Endothelial cell of umbilical vein (primary cell): ENCODE measurements around the gene TMPRSS9. TPM values are rescaled to one million over a fixed set of nuclear protein-coding genes. Genes with fewer than 3 reads are reported as not detected.

Source experiments
- BruUV-seq: library from RNA; stranded (reverse); fragments of 400-500 nt; replicated peaks from 2 replicates; lab custom pipeline; 2021; lab: Mats Ljungman, UMichigan
- CTCF ChIA-PET: fragments of 300-600, 350-600 bp; sonication (Branson Sonifier 250); formaldehyde crosslinking; loops from one replicate; lab custom pipeline; 2021; ENCODE audit warnings: antibody characterized with exemption, inconsistent platforms; lab: Charles Lee
- POLR2A ChIA-PET: fragments of 300-600, 350-600 bp; sonication (Branson Sonifier 250); formaldehyde crosslinking; loops from one replicate; lab custom pipeline; 2021; ENCODE audit warnings: antibody characterized with exemption, inconsistent platforms; lab: Charles Lee
- DNase-seq: peaks from one replicate; pipeline ENCODE4 v3.0.0-alpha.2; 2011; ENCODE audit warnings: low read depth, low spot score
- FAIRE-seq: peaks from 2 replicates; lab custom pipeline; 2011; peaks lifted over from hg19 to GRCh38; lab: Jason Lieb, UNC
- H2AFZ ChIP-seq: 2 replicates; pipeline ENCODE4 v1.6.0; 2012; ENCODE audit warnings: low read depth, low read length, control low read depth, inconsistent platforms
- H3K27ac ChIP-seq: 2 replicates; pipeline ENCODE4 v1.5.1; 2011; ENCODE audit warnings: low read depth, mild to moderate bottlenecking, control low read depth, low read length, moderate library complexity; ENCODE audit not compliant: insufficient read depth
- H3K27me3 ChIP-seq, 2 experiments: 2 replicates each; pipeline versions ENCODE4 v1.6.0 to v1.6.1; 2011; ENCODE audit warnings: low read length in 2 of 2, mixed read lengths in 1 of 2; ENCODE audit not compliant: control insufficient read depth in 2 of 2, insufficient read depth in 2 of 2
- H3K36me3 ChIP-seq, 2 experiments: 2 replicates in 1 of 2; 3 replicates in 1 of 2; pipeline ENCODE4 v1.5.1; 2011; ENCODE audit warnings: low read length in 2 of 2, mild to moderate bottlenecking in 1 of 2, moderate library complexity in 1 of 2; ENCODE audit not compliant: control insufficient read depth in 2 of 2, insufficient read depth in 2 of 2; ENCODE audit errors: extremely low read depth in 1 of 2
- H3K4me1 ChIP-seq: 3 replicates; pipeline ENCODE4 v1.5.1; 2011; ENCODE audit warnings: mild to moderate bottlenecking, low read length; ENCODE audit not compliant: control insufficient read depth, insufficient read depth; ENCODE audit errors: extremely low read depth
- H3K4me2 ChIP-seq: 2 replicates; pipeline ENCODE4 v1.6.1; 2011; ENCODE audit warnings: low read length, control low read depth, mixed read lengths; ENCODE audit not compliant: insufficient read depth
- H3K4me3 ChIP-seq, 3 experiments: fragments of 200-600 bp in 1 of 3; sonication (generic), shearing (Covaris generic) in 1 of 3; replicated peaks in 1 of 3; 2 replicates each; pipeline ENCODE4 v1.5.1; 2011 to 2016; ENCODE audit warnings: control low read depth in 3 of 3, low read length in 3 of 3, mild to moderate bottlenecking in 2 of 3, inconsistent platforms in 1 of 3, low read depth in 1 of 3, moderate library complexity in 1 of 3; ENCODE audit not compliant: insufficient read depth in 1 of 3
- H3K79me2 ChIP-seq: 2 replicates; pipeline ENCODE4 v1.6.0; 2012; ENCODE audit warnings: low read length, inconsistent platforms; ENCODE audit not compliant: control insufficient read depth, insufficient read depth
- H3K9ac ChIP-seq: replicated peaks from 2 replicates; pipeline ENCODE3; 2011; ENCODE audit warnings: low read length, control low read depth; ENCODE audit not compliant: insufficient read depth; ENCODE audit errors: extremely low read depth
- H3K9me1 ChIP-seq: replicated peaks from 3 replicates; pipeline ENCODE4 v1.6.0; 2011; ENCODE audit warnings: mild to moderate bottlenecking, low read length; ENCODE audit not compliant: control insufficient read depth, insufficient read depth; ENCODE audit errors: extremely low read depth
- H3K9me3 ChIP-seq: replicated peaks from 2 replicates; pipeline ENCODE4 v1.5.1; 2012; ENCODE audit warnings: low read length, inconsistent platforms; ENCODE audit not compliant: control insufficient read depth, insufficient read depth
- H4K20me1 ChIP-seq: replicated peaks from 2 replicates; pipeline ENCODE3; 2011; ENCODE audit warnings: mild to moderate bottlenecking, low read length; ENCODE audit not compliant: control insufficient read depth, insufficient read depth; ENCODE audit errors: extremely low read depth
- EZH2 ChIP-seq: IDR thresholded peaks from 2 replicates; pipeline ENCODE4 v1.6.1; 2012; ENCODE audit warnings: borderline replicate concordance, low read depth, mild to moderate bottlenecking, moderate library complexity, low read length, inconsistent platforms; ENCODE audit not compliant: severe bottlenecking
- FOS ChIP-seq: IDR thresholded peaks from 2 replicates; pipeline ENCODE4 v1.6.1; 2011; ENCODE audit warnings: mild to moderate bottlenecking, low read length, moderate library complexity, borderline replicate concordance; ENCODE audit not compliant: insufficient read depth
- GATA2 ChIP-seq: IDR thresholded peaks from 2 replicates; pipeline ENCODE4 v1.7.0; 2011; ENCODE audit warnings: low read depth, mild to moderate bottlenecking, moderate library complexity, mixed read lengths, low read length; ENCODE audit not compliant: insufficient read length, insufficient read depth
- POLR2A ChIP-seq: IDR thresholded peaks from 2 replicates; pipeline ENCODE4 v1.6.1; 2012; ENCODE audit warnings: low read depth, mild to moderate bottlenecking, control low read depth, low read length
- POLR2AphosphoS5 ChIP-seq: IDR thresholded peaks from 2 replicates; pipeline ENCODE4 v1.6.1; 2012; ENCODE audit warnings: low read depth, mild to moderate bottlenecking, control low read depth, low read length, moderate library complexity; ENCODE audit not compliant: insufficient read depth
- dilution Hi-C: fragments of 300-500 bp; cut with MboI; formaldehyde crosslinking; loops from one replicate; pipeline ENCODE4 v1.15.0; 2019; ENCODE audit warnings: low sequenced_read_pairs; ENCODE audit not compliant: extremely low pct_ligation_motif_present
- intact Hi-C: fragments of 100-400 bp; cut with micrococcal nuclease; formaldehyde crosslinking; loops from one replicate; pipeline ENCODE4 v1.10.0; 2022
- polyA plus RNA-seq, 4 experiments: library from polyadenylated mRNA; depleted of rRNA in 3 of 4; stranded (reverse) in 3 of 4; unstranded in 1 of 4; fragments of >200 nt; gene quantifications; 2 replicates each; pipeline versions ENCODE4 v1.2.1 to v1.2.3, GENCODE V29; 2011 to 2012; ENCODE audit warnings: missing spikeins in 1 of 4
- total RNA-seq: library from RNA; stranded (reverse); gene quantifications from 2 replicates; pipeline ENCODE4 v1.2.3, GENCODE V29; 2021
- TF ChIP-seq, protein P1 (sequence below), 2 donors: IDR thresholded peaks; 1 replicate in 1 of 2; 2 replicates in 1 of 2; pipeline ENCODE4 v1.5.1; 2011; ENCODE audit warnings: low read length in 2 of 2, mild to moderate bottlenecking in 2 of 2, moderate library complexity in 2 of 2, control low read depth in 1 of 2, inconsistent platforms in 1 of 2, low read depth in 1 of 2; ENCODE audit not compliant: insufficient read depth in 1 of 2; ENCODE audit errors: extremely low read depth in 1 of 2

Gene TMPRSS9
- total and polyA plus RNA-seq, 2 donors (not counting 3 experiments of a cell fraction or from before 2014, with no cell fraction given) = not detected

DNA sequence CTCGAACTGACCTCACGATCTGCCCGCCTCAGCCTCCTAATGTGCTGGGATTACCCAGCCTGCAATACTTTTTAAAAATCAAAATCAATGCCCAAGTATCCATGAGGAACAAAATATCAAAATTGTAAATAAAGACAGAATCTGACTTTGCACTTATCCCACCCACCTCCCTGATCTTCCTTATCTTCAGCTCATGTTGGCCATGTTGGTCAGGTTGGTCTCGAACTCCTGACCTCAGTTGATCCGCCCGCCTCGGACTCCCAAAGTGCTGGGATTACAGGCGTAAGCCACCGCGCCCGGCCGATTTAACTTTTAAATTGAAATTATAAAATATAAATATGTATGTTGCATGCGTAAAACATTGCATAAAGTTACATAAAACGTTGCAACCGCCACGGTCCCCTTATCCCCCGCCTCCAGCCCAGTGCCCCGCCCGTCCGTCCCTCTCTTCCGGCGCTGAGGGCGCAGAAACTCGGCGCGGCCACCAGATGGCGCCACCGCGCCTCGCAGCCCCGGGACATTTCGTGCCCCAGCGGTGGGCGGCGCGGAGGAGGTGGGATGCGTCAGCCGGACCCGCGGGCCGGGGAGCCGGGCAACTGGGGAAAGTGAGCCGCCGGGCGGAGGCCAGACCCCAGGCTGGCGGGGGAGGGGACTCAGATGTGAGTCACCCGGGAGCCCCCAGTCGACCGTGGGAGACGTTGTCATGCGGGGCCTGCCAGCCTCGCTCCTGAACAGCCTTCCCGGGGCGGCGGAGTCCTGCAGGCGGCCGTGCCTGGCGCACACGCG, 114.4 kb downstream of the TMPRSS9 start:
- Histone ChIP-seq H3K4me2 (peak overlapping the region; percentile 83), H2AFZ (peak overlapping the region; percentile 19), H3K9me3 (no peaks in the 10 kb centered on the region), H3K27ac (peak overlapping the region; percentile 86), H3K79me2 (peaks cover 34% of the 10 kb centered on the region), H3K9ac (peak overlapping the region; percentile 71), H3K9me1 (no peaks in the 10 kb centered on the region), H3K27me3 (no peaks in the 10 kb centered on the region), H3K36me3 (peaks cover 5 to 7% of the 10 kb centered on the region in 2 experiments), H4K20me1 (no peaks in the 10 kb centered on the region), H3K4me3 (peak overlapping the region; percentile 45 to 70 (median 65)), H3K4me1 (peaks cover 22% of the 10 kb centered on the region)
- DNase-seq (peak; percentile 92), FAIRE-seq (peak; percentile 82)
- ChIA-PET POLR2A (interaction anchor here (1.6 to 5.5 kb wide), 4 partner anchors 12 to 137 kb away, joined by 8 to 253 read pairs (median 97); no protein-coding TSS in a partner anchor), CTCF (interaction anchor here (0.6 to 11.2 kb wide), 7 partner anchors 68 to 163 kb away, joined by 3 to 209 read pairs (median 57); no protein-coding TSS in a partner anchor)
- TF ChIP-seq, protein P1, sequence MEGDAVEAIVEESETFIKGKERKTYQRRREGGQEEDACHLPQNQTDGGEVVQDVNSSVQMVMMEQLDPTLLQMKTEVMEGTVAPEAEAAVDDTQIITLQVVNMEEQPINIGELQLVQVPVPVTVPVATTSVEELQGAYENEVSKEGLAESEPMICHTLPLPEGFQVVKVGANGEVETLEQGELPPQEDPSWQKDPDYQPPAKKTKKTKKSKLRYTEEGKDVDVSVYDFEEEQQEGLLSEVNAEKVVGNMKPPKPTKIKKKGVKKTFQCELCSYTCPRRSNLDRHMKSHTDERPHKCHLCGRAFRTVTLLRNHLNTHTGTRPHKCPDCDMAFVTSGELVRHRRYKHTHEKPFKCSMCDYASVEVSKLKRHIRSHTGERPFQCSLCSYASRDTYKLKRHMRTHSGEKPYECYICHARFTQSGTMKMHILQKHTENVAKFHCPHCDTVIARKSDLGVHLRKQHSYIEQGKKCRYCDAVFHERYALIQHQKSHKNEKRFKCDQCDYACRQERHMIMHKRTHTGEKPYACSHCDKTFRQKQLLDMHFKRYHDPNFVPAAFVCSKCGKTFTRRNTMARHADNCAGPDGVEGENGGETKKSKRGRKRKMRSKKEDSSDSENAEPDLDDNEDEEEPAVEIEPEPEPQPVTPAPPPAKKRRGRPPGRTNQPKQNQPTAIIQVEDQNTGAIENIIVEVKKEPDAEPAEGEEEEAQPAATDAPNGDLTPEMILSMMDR (IDR thresholded peaks at IDR 0.05; ENCODE audit: extremely low read depth in 1 of 2, insufficient read depth in 1 of 2, low read depth in 1 of 2, low read length in 2 of 2) = peak; percentile 90
- TF ChIP-seq EZH2 = no peak
- TF ChIP-seq POLR2AphosphoS5 = peak; percentile 80
- TF ChIP-seq GATA2 = no peak
- no peak for TF ChIP-seq POLR2A
- TF ChIP-seq FOS = peak; percentile 83
- BruUV-seq = no TSS peak
- intact Hi-C loops (loop anchor here (1.0 kb wide), 3 partner anchors 105 to 163 kb away; no protein-coding TSS in a partner anchor), dilution Hi-C loops (no loop called here)
